HL-60 (cell line): Measurements from ENCODE around the gene HS3ST3A1.

Source experiments
- CTCF ChIP-seq: IDR thresholded peaks from one replicate; pipeline ENCODE4 v1.5.1; 2011; ENCODE audit warnings: low read length, control low read depth, inconsistent platforms; ENCODE audit not compliant: insufficient read depth
- REST ChIP-seq: IDR thresholded peaks from 2 replicates; pipeline ENCODE4 v1.6.1; 2012; ENCODE audit warnings: low read depth; ENCODE audit not compliant: insufficient replicate concordance

- TF ChIP-seq CTCF (no peak), REST (no peak)
Measured at GRCh38 chr17:13587487-13588338, 14.0 kb downstream of the HS3ST3A1 start.
